Colonic mucosa (tissue), 4 donors: ENCODE data around the gene BTBD2. TPM values are rescaled to one million over a fixed set of nuclear protein-coding genes. Genes with fewer than 3 reads are reported as not detected.

ENCODE experiments used
- DNase-seq: peaks from one replicate; pipeline ENCODE4 v3.0.0-alpha.2; 2020
- H3K27ac ChIP-seq: fragments of 200-600 bp; one replicate; pipeline ENCODE4 v1.8.0; 2021
- H3K27me3 ChIP-seq: fragments of 200-600 bp; one replicate; pipeline ENCODE4 v1.8.0; 2021
- H3K36me3 ChIP-seq: fragments of 200-600 bp; one replicate; pipeline ENCODE4 v1.8.0; 2021
- H3K4me1 ChIP-seq: fragments of 200-600 bp; one replicate; pipeline ENCODE4 v1.8.0; 2021; ENCODE audit warnings: mild to moderate bottlenecking
- H3K4me3 ChIP-seq: fragments of 200-600 bp; one replicate; pipeline ENCODE4 v1.8.0; 2021
- H3K9ac ChIP-seq, 2 donors: one replicate each; pipeline ENCODE4 v1.7.0; 2013; ENCODE audit warnings: control low read depth in 2 of 2, low read depth in 2 of 2, low read length in 2 of 2
- H3K9me3 ChIP-seq: fragments of 200-600 bp; one replicate; pipeline ENCODE4 v1.8.0; 2021
- intact Hi-C: fragments of 100-400 bp; cut with DNase I; formaldehyde crosslinking; loops from one replicate; pipeline ENCODE4 v1.14.1; 2022
- total RNA-seq, 2 donors: library from RNA; stranded (reverse); fragmentation: NEBNext Ultra II Directional in 1 of 2; extraction: Animal tissue kit (Norgen Biotek cat#: 25700) in 1 of 2; gene quantifications; one replicate each; pipeline ENCODE4 v1.2.1, GENCODE V29; 2021
- TF ChIP-seq, protein P1 (sequence below): fragments of 200-600 bp; IDR thresholded peaks from one replicate; pipeline ENCODE4 v1.8.0; 2022; ENCODE audit warnings: antibody characterized with exemption, mild to moderate bottlenecking
- donor health status: healthy.
- donor health status: DM: no; HTN: no; CAD: no.
- donor health status: DM: no; HTN: no; CAD: no.

The BTBD2 gene
- total RNA-seq, 2 donors from 2014 or later = 74.5 to 81.5 TPM

DNA sequence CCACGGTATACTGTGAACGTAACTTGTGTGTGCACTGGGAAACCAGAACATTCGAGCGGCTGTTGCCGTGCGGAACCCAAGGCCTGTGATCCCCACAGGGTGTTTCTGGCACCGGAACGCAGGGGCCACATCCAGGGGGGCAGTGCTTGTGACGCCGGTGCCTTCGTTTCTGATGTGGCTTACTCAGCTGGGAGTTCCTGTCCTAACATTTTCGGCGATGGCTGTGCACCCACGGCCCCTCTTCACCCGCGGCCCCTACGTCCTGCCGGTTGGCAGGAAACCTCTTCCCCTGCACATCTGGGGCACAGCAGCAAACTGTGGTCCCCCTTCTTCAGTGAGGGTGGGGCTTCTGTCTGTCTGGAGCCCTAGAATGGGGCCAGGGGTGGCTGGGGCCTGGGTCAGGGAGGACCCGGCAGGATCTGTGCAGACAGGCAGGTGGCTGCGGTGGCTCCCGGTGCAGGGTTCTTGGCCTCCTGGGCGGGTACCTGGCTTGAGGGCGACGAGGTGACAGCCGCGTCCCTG is 48.4 kb downstream of the BTBD2 start:
- H3K9ac ChIP-seq = no peak overlapping the region
- H3K9me3 ChIP-seq = no peaks in the 10 kb centered on the region
- no peaks in the 10 kb centered on the region for H3K4me1 ChIP-seq
- intact Hi-C loops = no loop called here
- no peaks in the 10 kb centered on the region for H3K27me3 ChIP-seq
- H3K27ac ChIP-seq = no peak overlapping the region
- TF ChIP-seq, protein P1, sequence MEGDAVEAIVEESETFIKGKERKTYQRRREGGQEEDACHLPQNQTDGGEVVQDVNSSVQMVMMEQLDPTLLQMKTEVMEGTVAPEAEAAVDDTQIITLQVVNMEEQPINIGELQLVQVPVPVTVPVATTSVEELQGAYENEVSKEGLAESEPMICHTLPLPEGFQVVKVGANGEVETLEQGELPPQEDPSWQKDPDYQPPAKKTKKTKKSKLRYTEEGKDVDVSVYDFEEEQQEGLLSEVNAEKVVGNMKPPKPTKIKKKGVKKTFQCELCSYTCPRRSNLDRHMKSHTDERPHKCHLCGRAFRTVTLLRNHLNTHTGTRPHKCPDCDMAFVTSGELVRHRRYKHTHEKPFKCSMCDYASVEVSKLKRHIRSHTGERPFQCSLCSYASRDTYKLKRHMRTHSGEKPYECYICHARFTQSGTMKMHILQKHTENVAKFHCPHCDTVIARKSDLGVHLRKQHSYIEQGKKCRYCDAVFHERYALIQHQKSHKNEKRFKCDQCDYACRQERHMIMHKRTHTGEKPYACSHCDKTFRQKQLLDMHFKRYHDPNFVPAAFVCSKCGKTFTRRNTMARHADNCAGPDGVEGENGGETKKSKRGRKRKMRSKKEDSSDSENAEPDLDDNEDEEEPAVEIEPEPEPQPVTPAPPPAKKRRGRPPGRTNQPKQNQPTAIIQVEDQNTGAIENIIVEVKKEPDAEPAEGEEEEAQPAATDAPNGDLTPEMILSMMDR = no peak
- DNase-seq = no peak
- H3K36me3 ChIP-seq = peaks cover 7% of the 10 kb centered on the region
- no peak overlapping the region for H3K4me3 ChIP-seq

DNA sequence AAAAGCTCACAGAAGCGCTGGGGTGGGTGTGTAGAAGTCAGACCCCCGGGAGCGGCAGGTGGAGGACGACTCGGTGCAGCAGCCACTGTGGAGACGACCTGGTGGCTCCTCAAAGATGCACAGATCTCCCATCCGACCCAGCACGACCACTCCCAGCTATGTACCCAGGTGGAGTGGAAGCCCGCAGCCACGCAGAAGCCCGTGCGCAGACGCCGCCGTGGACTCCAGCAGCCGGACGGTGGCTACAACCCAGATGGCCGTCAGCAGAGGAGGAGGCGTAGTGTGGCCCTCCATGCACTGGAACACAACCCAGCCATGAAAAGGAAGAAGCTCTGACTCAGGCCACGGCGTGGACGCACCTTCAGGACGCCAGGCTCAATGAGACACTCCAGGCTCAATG is 52.8 kb downstream of the BTBD2 start:
- H3K36me3 ChIP-seq = no peaks in the 10 kb centered on the region
- intact Hi-C loops = no loop called here

DNA sequence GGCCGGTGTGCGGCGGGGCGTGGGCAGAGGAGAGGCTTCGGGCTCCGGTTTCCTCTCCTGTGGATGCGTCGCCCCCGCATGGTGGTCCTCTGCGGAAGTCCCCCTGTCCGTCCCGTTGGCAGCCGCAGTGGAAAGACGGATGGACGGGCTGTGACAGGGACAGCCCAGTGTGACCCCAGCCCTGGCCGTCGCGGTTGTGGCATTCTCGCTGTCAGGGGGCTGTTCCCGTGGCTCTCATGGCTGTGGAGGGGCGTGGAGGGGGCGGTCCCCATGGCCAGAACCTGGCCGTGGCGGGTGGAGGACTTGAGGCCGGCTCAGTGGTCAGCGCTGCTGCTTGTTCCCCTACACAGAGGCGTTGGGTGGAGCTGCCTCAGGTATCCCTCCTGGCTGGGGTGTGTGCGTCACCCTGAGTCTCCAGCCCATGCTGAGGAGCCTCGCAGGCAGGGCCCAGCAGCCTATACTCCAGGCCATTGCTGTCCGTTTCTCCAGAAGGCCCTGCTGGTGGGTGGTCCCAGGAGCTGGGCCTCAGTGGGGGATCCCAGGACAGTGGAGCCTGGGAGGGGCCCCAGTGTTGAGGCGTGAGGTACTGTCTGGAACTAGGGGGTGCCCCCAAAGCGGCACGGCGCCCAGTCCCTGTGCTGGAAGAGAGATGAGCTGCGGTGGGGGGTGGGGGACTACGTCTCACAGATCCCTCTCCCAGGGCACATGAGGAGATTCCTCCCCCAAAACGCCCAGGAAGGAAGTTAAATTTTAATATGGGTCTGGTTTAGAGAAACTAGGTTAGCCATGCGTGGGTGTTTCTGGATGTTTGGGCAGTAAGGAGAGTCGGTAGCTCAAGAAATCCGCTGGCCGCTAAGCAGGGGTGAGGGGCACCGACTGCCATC is 54.3 kb downstream of the BTBD2 start:
- Histone ChIP-seq H3K36me3 (no peaks in the 10 kb centered on the region), H3K27me3 (no peaks in the 10 kb centered on the region), H3K27ac (no peak overlapping the region), H3K9me3 (no peaks in the 10 kb centered on the region), H3K9ac (no peak overlapping the region), H3K4me1 (no peaks in the 10 kb centered on the region), H3K4me3 (no peak overlapping the region)
- TF ChIP-seq, protein P1 = no peak
- intact Hi-C loops = no loop called here
- no peak for DNase-seq

More for the DNA sequence above, 52.8 kb downstream of the BTBD2 start:
- Histone ChIP-seq H3K27ac (no peak overlapping the region), H3K4me3 (no peak overlapping the region), H3K27me3 (no peaks in the 10 kb centered on the region), H3K4me1 (no peaks in the 10 kb centered on the region), H3K9ac (no peak overlapping the region), H3K9me3 (no peaks in the 10 kb centered on the region)
- no peak for DNase-seq
- TF ChIP-seq, protein P1 = no peak

DNA sequence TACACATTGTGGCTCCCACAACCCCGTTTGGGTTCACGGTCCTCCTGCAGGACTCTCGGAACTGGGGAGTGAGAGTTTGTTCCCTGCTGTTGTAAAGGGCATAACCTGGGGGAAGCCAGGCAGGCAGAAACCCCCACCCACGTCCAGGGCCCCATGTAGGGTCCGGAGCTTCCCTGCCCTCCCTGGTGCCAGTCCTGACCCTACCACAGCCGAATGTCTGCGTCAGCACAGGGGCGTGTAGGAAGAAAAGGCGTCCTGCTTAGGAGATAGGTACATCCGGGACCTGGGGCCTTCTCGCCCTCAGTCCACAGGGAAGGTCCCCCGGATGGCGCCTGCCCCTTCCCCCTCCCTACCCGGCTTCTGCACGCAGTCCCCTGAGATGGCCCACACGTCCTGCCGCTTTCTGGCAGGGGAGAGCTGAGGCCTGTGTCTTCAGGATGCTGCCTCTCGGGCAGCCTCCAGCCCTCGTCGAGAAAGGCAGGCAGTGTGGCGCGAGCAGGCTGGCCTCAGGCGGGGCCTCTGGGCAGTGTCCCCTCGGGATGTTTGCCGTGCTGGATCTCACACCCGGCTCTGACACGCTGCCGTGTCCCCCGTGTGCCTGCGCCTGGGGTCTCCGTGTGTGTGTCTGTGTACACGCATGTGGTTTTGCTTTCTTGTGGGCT is 55.5 kb downstream of the BTBD2 start:
- H3K27ac ChIP-seq = no peak overlapping the region
- DNase-seq = no peak
- no peaks in the 10 kb centered on the region for H3K4me1 ChIP-seq
- H3K9ac ChIP-seq = no peak overlapping the region
- H3K27me3 ChIP-seq = no peaks in the 10 kb centered on the region
- no peak overlapping the region for H3K4me3 ChIP-seq
- H3K36me3 ChIP-seq = no peaks in the 10 kb centered on the region
- no peaks in the 10 kb centered on the region for H3K9me3 ChIP-seq
- TF ChIP-seq, protein P1 = no peak
- intact Hi-C loops = no loop called here

DNA sequence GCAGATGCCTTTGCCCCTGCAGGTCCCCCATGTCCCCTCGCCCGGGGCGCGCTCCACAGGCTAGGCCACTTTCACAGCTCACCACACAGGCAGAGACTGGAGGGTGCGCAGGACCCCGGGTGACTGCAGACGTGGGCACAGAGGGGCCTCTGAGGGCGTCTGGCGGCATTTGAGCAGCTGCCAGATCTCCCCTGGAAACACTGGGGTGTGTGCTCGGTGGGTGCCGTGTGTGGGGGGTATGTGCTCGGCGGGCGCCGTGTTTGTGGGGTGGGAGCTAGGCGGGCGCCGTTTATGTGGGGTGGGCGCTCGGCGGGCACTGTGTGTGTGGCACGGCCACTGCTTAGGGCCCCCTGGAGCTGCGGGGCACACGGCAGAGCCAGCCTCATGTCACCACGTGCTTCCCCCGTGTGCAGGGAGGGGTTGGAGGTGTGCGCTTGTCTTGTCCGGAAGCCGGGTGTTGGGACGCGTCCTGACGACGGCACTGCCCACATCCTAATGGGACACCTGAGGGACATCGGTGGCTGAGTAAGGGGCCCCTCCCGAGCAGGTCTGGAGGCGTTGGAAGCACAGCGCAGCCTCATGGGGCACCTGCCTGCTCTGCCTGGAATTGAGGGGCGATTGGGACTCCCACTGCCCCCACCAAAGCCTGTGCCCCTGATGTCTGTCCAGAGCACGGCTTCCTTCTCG is 57.8 kb downstream of the BTBD2 start:
- TF ChIP-seq, protein P1 = no peak
- Histone ChIP-seq H3K4me1 (no peaks in the 10 kb centered on the region), H3K4me3 (no peak overlapping the region), H3K27me3 (no peaks in the 10 kb centered on the region), H3K27ac (no peak overlapping the region), H3K9me3 (no peaks in the 10 kb centered on the region), H3K9ac (no peak overlapping the region), H3K36me3 (no peaks in the 10 kb centered on the region)
- intact Hi-C loops = no loop called here
- no peak for DNase-seq
